Endodermal cell (in vitro differentiated cells): ENCODE data around the gene CASZ1. TPM values are rescaled to one million over a fixed set of nuclear protein-coding genes. Genes with fewer than 3 reads are reported as not detected.

Experiments
- DNase-seq: peaks from one replicate; pipeline ENCODE4 v3.0.0-alpha.2; 2017
- H3K27ac ChIP-seq: 2 replicates; pipeline ENCODE4 v1.5.1; 2013; ENCODE audit warnings: mild to moderate bottlenecking, low read depth, low read length, moderate library complexity
- H3K27me3 ChIP-seq: 2 replicates; pipeline ENCODE4 v1.6.1; 2013; ENCODE audit warnings: mild to moderate bottlenecking, low read length, moderate library complexity; ENCODE audit not compliant: insufficient read depth, control insufficient read depth, poor library complexity, severe bottlenecking
- H3K36me3 ChIP-seq: 2 replicates; pipeline ENCODE4 v1.7.0; 2013; ENCODE audit warnings: mild to moderate bottlenecking, low read length, moderate library complexity; ENCODE audit not compliant: control insufficient read depth, insufficient read depth
- H3K4me1 ChIP-seq: one replicate; pipeline ENCODE4 v1.7.0; 2013; ENCODE audit warnings: low read length; ENCODE audit not compliant: control insufficient read depth, insufficient read depth
- H3K4me3 ChIP-seq: 2 replicates; pipeline ENCODE4 v1.5.1; 2013; ENCODE audit warnings: mild to moderate bottlenecking, low read length, moderate library complexity
- H3K9ac ChIP-seq: 2 replicates; pipeline ENCODE4 v1.6.1; 2013; ENCODE audit warnings: mild to moderate bottlenecking, low read length, moderate library complexity; ENCODE audit not compliant: poor library complexity, severe bottlenecking; ENCODE audit errors: extremely low read depth
- H3K9me3 ChIP-seq: 2 replicates; pipeline ENCODE4 v1.6.1; 2013; ENCODE audit warnings: mild to moderate bottlenecking, low read length, moderate library complexity; ENCODE audit not compliant: control insufficient read depth
- H3K27ac Mint-ChIP-seq: 2 replicates; pipeline ENCODE4 v1.8.0; 2020; ENCODE audit warnings: mixed read lengths
- H3K27me3 Mint-ChIP-seq: 2 replicates; pipeline ENCODE4 v1.8.0; 2021; ENCODE audit warnings: mild to moderate bottlenecking, mixed read lengths; ENCODE audit not compliant: insufficient read depth
- H3K36me3 Mint-ChIP-seq: 2 replicates; pipeline ENCODE4 v1.8.0; 2020; ENCODE audit warnings: low read depth, mixed read lengths
- H3K4me1 Mint-ChIP-seq: 2 replicates; pipeline ENCODE4 v1.8.0; 2020; ENCODE audit warnings: mixed read lengths
- H3K4me3 Mint-ChIP-seq: 2 replicates; pipeline ENCODE4 v1.8.0; 2020; ENCODE audit warnings: mild to moderate bottlenecking, moderate library complexity, mixed read lengths
- H3K9me3 Mint-ChIP-seq: 2 replicates; pipeline ENCODE4 v1.8.0; 2020; ENCODE audit warnings: mild to moderate bottlenecking, mixed read lengths
- CTCF ChIP-seq: fragments of 200-600 bp; sonication (generic); conservative IDR thresholded peaks from 2 replicates; pipeline ENCODE4 v1.5.0; 2021; ENCODE audit warnings: antibody characterized with exemption, mild to moderate bottlenecking
- WGBS, 2 experiments: methylation state at CpG; one replicate each; pipeline versions ENCODE4 v1.1.5 to v1.1.7; 2013; ENCODE audit warnings: missing lambda C conversion rate in 2 of 2, mixed read lengths in 1 of 2; ENCODE audit not compliant: insufficient coverage in 1 of 2, insufficient read length in 1 of 2; 5-methylcytosine and 5-hydroxymethylcytosine counted together
- total RNA-seq, 2 donors: library from RNA; stranded (reverse); fragmentation: NEBNext Ultra II Directional in 1 of 2; extraction: Animal tissue kit (Norgen Biotek cat#: 25700) in 1 of 2; gene quantifications; 2 replicates in 1 of 2; 3 replicates in 1 of 2; pipeline ENCODE4 v1.2.1, GENCODE V29; 2021

The CASZ1 gene
- total RNA-seq, 2 donors from 2014 or later, result 3.5 to 5.9 TPM

DNA sequence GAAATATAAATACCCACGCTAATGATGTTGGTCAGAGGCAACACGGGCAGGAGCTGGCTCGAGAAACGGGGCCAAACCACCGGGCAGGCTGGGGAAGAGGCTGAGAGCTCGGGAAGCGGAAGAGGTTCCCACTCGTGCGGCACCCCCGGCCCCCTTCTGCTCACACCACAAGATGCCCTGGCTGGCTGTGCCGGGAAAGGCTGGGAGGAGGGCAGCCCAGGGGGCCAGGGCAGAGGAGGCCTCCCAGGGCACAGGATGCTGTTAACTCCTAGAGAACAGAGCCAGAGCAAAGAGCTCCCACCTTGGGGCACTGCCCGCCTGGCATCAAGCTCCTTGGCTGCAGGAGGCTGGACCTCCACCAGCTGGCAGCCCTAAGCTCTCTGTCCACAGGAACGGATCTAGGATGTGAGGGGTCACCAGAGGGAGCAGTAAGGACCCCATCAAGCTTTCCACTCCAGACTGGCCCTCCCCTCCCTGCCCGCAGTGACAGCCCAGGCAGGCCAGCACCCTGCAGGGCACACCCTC is 44.8 kb downstream of the CASZ1 start:
- no peak overlapping the region for H3K9ac ChIP-seq
- H3K27ac ChIP-seq, result no peak overlapping the region
- TF ChIP-seq CTCF, result no peak
- no peaks in the 10 kb centered on the region for H3K9me3 ChIP-seq
- no peak overlapping the region for H3K27ac Mint-ChIP-seq
- H3K4me3 Mint-ChIP-seq, result no peak overlapping the region
- H3K36me3 ChIP-seq, result no peaks in the 10 kb centered on the region
- no peak for DNase-seq
- H3K4me3 ChIP-seq, result no peak overlapping the region
- no peaks in the 10 kb centered on the region for H3K4me1 ChIP-seq
- no peaks in the 10 kb centered on the region for H3K9me3 Mint-ChIP-seq
- WGBS, 2 experiments, result 90 to 92% methylated on average over 10 to 14 of the region's 14 CpGs
- no peaks in the 10 kb centered on the region for H3K36me3 Mint-ChIP-seq
- no peaks in the 10 kb centered on the region for H3K27me3 ChIP-seq
- H3K27me3 Mint-ChIP-seq, result no peaks in the 10 kb centered on the region
- H3K4me1 Mint-ChIP-seq, result peaks cover 7% of the 10 kb centered on the region

DNA sequence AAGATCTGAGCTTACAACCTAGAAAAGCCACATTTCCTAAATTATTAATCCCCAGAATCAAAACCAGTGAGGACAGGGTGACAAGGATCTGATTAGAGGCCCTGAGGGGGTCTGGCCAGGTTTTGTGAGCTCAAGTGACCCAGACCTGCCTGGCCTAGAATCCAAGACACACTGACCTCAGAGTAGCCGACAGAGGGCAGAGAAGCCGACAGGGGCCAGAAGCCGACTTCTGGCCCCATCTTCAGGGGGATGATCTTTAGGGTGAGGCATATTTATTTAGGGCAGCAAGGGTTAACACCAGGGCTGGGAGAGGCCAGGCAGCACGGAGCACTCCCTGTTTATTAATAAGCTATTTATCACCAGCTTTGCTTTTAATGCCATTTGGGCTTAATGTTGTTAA is 45.3 kb downstream of the CASZ1 start:
- H3K27me3 Mint-ChIP-seq, result no peaks in the 10 kb centered on the region
- H3K9me3 Mint-ChIP-seq, result no peaks in the 10 kb centered on the region
- no peak for TF ChIP-seq CTCF
- no peaks in the 10 kb centered on the region for H3K4me1 ChIP-seq
- no peaks in the 10 kb centered on the region for H3K36me3 Mint-ChIP-seq
- no peak overlapping the region for H3K27ac Mint-ChIP-seq
- H3K4me3 ChIP-seq, result no peak overlapping the region
- H3K9me3 ChIP-seq, result no peaks in the 10 kb centered on the region
- H3K36me3 ChIP-seq, result no peaks in the 10 kb centered on the region
- H3K4me1 Mint-ChIP-seq, result peaks cover 6% of the 10 kb centered on the region
- H3K27ac ChIP-seq, result no peak overlapping the region
- no peaks in the 10 kb centered on the region for H3K27me3 ChIP-seq
- no peak overlapping the region for H3K4me3 Mint-ChIP-seq
- 93% methylated on average over 3 of the region's 4 CpGs; no CpG with 5 or more reads in 1 of the 2 experiments for WGBS, 2 experiments
- DNase-seq, result no peak
- no peak overlapping the region for H3K9ac ChIP-seq

- H3K9me3 ChIP-seq, result no peaks in the 10 kb centered on the region
- H3K9ac ChIP-seq, result no peak overlapping the region
- Mint-ChIP-seq H3K9me3 (no peaks in the 10 kb centered on the region), H3K27ac (no peak overlapping the region), H3K27me3 (peaks cover 2% of the 10 kb centered on the region), H3K4me1 (no peaks in the 10 kb centered on the region), H3K36me3 (no peaks in the 10 kb centered on the region), H3K4me3 (no peak overlapping the region)
- no peaks in the 10 kb centered on the region for H3K27me3 ChIP-seq
- H3K4me1 ChIP-seq, result no peaks in the 10 kb centered on the region
- no peak for TF ChIP-seq CTCF
- 90 to 98% methylated on average over 13 to 18 of the region's 18 CpGs for WGBS, 2 experiments
- no peak overlapping the region for H3K4me3 ChIP-seq
- DNase-seq, result no peak
- H3K27ac ChIP-seq, result no peak overlapping the region
- H3K36me3 ChIP-seq, result no peaks in the 10 kb centered on the region
These were observed 50.5 kb downstream of the CASZ1 start for GRCh38 chr1:10745886-10746455.
